H1 (cell line): Measurements from ENCODE around the gene ABCG1. TPM values are rescaled to one million over a fixed set of nuclear protein-coding genes. Genes with fewer than 3 reads are reported as not detected.

Experiments used
- CTCF ChIA-PET: fragments of 300-600 bp; sonication (Branson Sonifier 250); formaldehyde crosslinking; loops from one replicate; lab custom pipeline; 2021; ENCODE audit not compliant: partially characterized antibody; lab: Charles Lee
- POLR2A ChIA-PET: fragments of 300-600 bp; sonication (Branson Sonifier 250); formaldehyde crosslinking; loops from one replicate; lab custom pipeline; 2021; ENCODE audit warnings: inconsistent platforms; ENCODE audit not compliant: partially characterized antibody; lab: Charles Lee
- DNase-seq, 2 experiments: peaks; one replicate each; pipeline versions ENCODE4 v3.0.0 to v3.0.0-alpha.2; 2010 to 2022; ENCODE audit warnings: low spot score in 2 of 2, low read depth in 1 of 2, mixed read lengths in 1 of 2
- FAIRE-seq: peaks from 2 replicates; lab custom pipeline; 2011; peaks lifted over from hg19 to GRCh38; lab: Jason Lieb, UNC
- H2AFZ ChIP-seq: 2 replicates; pipeline ENCODE4 v1.8.1; 2012; ENCODE audit warnings: low read length, inconsistent platforms
- H2AK5ac ChIP-seq: 2 replicates; pipeline ENCODE4 v1.6.1; 2013; ENCODE audit warnings: low read depth, low read length
- H2BK120ac ChIP-seq: replicated peaks from 2 replicates; pipeline ENCODE3; 2013; ENCODE audit warnings: low read depth, low read length, inconsistent platforms
- H2BK12ac ChIP-seq: 2 replicates; pipeline ENCODE4 v1.6.1; 2013; ENCODE audit warnings: low read depth, low read length
- H2BK15ac ChIP-seq: 2 replicates; pipeline ENCODE4 v1.6.1; 2013; ENCODE audit warnings: low read length
- H2BK20ac ChIP-seq: 2 replicates; pipeline ENCODE4 v1.6.1; 2013; ENCODE audit warnings: low read length
- H2BK5ac ChIP-seq: 2 replicates; pipeline ENCODE4 v1.6.1; 2013; ENCODE audit warnings: low read depth, low read length
- H3K14ac ChIP-seq: 2 replicates; pipeline ENCODE4 v1.6.1; 2013; ENCODE audit warnings: inconsistent platforms; ENCODE audit not compliant: insufficient read length
- H3K18ac ChIP-seq: 2 replicates; pipeline ENCODE4 v1.6.1; 2013; ENCODE audit warnings: low read length; ENCODE audit errors: extremely low read depth
- H3K23ac ChIP-seq: 2 replicates; pipeline ENCODE4 v1.6.1; 2013; ENCODE audit warnings: inconsistent platforms; ENCODE audit not compliant: insufficient read length
- H3K23me2 ChIP-seq: 2 replicates; pipeline ENCODE4 v1.6.1; 2013; ENCODE audit warnings: low read depth, low read length
- H3K27ac ChIP-seq: 2 replicates; pipeline ENCODE4 v1.6.1; 2011; ENCODE audit warnings: low read depth, low read length, inconsistent platforms
- H3K27me3 ChIP-seq, 4 experiments: replicated peaks in 1 of 4; 1 replicate in 1 of 4; 2 replicates in 3 of 4; pipeline versions ENCODE4 v1.6.1 to v1.8.1; 2011 to 2013; ENCODE audit warnings: low read length in 3 of 4, mild to moderate bottlenecking in 3 of 4, inconsistent platforms in 2 of 4, mixed read lengths in 2 of 4, moderate library complexity in 1 of 4; ENCODE audit not compliant: control insufficient read depth in 3 of 4, insufficient read depth in 3 of 4; ENCODE audit errors: extremely low read depth in 1 of 4
- H3K36me3 ChIP-seq, 4 experiments: 2 replicates each; pipeline versions ENCODE4 v1.6.1 to v1.8.1; 2011 to 2013; ENCODE audit warnings: mild to moderate bottlenecking in 4 of 4, low read length in 3 of 4, moderate library complexity in 2 of 4, control low read depth in 1 of 4, inconsistent platforms in 1 of 4; ENCODE audit not compliant: insufficient read depth in 4 of 4, control insufficient read depth in 2 of 4
- H3K4ac ChIP-seq: replicated peaks from 2 replicates; pipeline ENCODE3; 2013; ENCODE audit warnings: low read length, low read depth, mixed read lengths, inconsistent platforms; ENCODE audit not compliant: insufficient read length
- H3K4me1 ChIP-seq, 4 experiments: replicated peaks in 1 of 4; 1 replicate in 1 of 4; 2 replicates in 3 of 4; pipeline versions ENCODE4 v1.6.1 to v1.8.1; 2011 to 2013; ENCODE audit warnings: low read length in 3 of 4, inconsistent platforms in 2 of 4, mixed read lengths in 1 of 4; ENCODE audit not compliant: insufficient read depth in 4 of 4, control insufficient read depth in 3 of 4
- H3K4me2 ChIP-seq, 2 experiments: 2 replicates each; pipeline versions ENCODE4 v1.6.1 to v1.8.1; 2011 to 2013; ENCODE audit warnings: low read depth in 2 of 2, low read length in 2 of 2, control low read depth in 1 of 2, inconsistent platforms in 1 of 2, mild to moderate bottlenecking in 1 of 2; ENCODE audit not compliant: insufficient read depth in 1 of 2
- H3K4me3 ChIP-seq, 4 experiments: fragments of 200-600, 300-600 bp in 1 of 4; sonication (generic), shearing (Covaris generic), sonication (Bioruptor Twin) in 1 of 4; 2 replicates each; pipeline versions ENCODE4 v1.5.1 to v1.8.1; 2011 to 2016; ENCODE audit warnings: low read length in 4 of 4, low read depth in 3 of 4, control low read depth in 2 of 4, inconsistent platforms in 2 of 4, mild to moderate bottlenecking in 2 of 4, mixed read lengths in 1 of 4, moderate library complexity in 1 of 4; ENCODE audit not compliant: insufficient read depth in 2 of 4; ENCODE audit errors: extremely low read depth in 1 of 4
- H3K56ac ChIP-seq: replicated peaks from 2 replicates; pipeline ENCODE3; 2013; ENCODE audit warnings: low read depth, mild to moderate bottlenecking, mixed read lengths, low read length, inconsistent platforms; ENCODE audit not compliant: insufficient read length
- H3K79me1 ChIP-seq: 2 replicates; pipeline ENCODE4 v1.6.1; 2013; ENCODE audit warnings: low read depth, low read length, control low read depth
- H3K79me2 ChIP-seq, 2 experiments: 2 replicates each; pipeline versions ENCODE4 v1.6.1 to v1.8.1; 2012 to 2013; ENCODE audit warnings: low read length in 2 of 2, mild to moderate bottlenecking in 2 of 2, inconsistent platforms in 1 of 2; ENCODE audit not compliant: insufficient read depth in 2 of 2, control insufficient read depth in 1 of 2
- H3K9ac ChIP-seq, 4 experiments: replicated peaks in 1 of 4; 1 replicate in 1 of 4; 2 replicates in 3 of 4; pipeline versions ENCODE4 v1.6.1 to v1.8.1; 2011 to 2013; ENCODE audit warnings: low read depth in 3 of 4, low read length in 3 of 4, control low read depth in 2 of 4, mild to moderate bottlenecking in 2 of 4, moderate library complexity in 2 of 4, inconsistent platforms in 1 of 4; ENCODE audit errors: extremely low read depth in 1 of 4
- H3K9me3 ChIP-seq, 2 experiments: 2 replicates each; pipeline versions ENCODE4 v1.6.1 to v1.8.1; 2012 to 2013; ENCODE audit warnings: mild to moderate bottlenecking in 2 of 2, moderate library complexity in 2 of 2, control low read depth in 1 of 2, inconsistent platforms in 1 of 2, low read depth in 1 of 2, low read length in 1 of 2, mixed read lengths in 1 of 2; ENCODE audit not compliant: insufficient read depth in 2 of 2
- H4K20me1 ChIP-seq, 2 experiments: replicated peaks in 1 of 2; 2 replicates each; pipeline versions ENCODE3 to v1.8.1; 2011 to 2013; ENCODE audit warnings: inconsistent platforms in 2 of 2, low read length in 2 of 2, mild to moderate bottlenecking in 1 of 2; ENCODE audit not compliant: insufficient read depth in 2 of 2, control insufficient read depth in 1 of 2
- H4K5ac ChIP-seq: 2 replicates; pipeline ENCODE4 v1.6.1; 2013; ENCODE audit warnings: low read length, low read depth, mixed read lengths, inconsistent platforms; ENCODE audit not compliant: insufficient read length
- H4K8ac ChIP-seq: 2 replicates; pipeline ENCODE4 v1.8.0; 2013; ENCODE audit warnings: mild to moderate bottlenecking, moderate library complexity, low read length, inconsistent platforms; ENCODE audit not compliant: insufficient read depth; ENCODE audit errors: extremely low read depth
- H4K91ac ChIP-seq: replicated peaks from 2 replicates; pipeline ENCODE3; 2013; ENCODE audit warnings: low read length, mixed read lengths, inconsistent platforms; ENCODE audit not compliant: insufficient read length
- CEBPB ChIP-seq: IDR thresholded peaks from 2 replicates; pipeline ENCODE4 v1.6.1; 2012; ENCODE audit warnings: low read depth, low read length
- CREB1 ChIP-seq: IDR thresholded peaks from 2 replicates; pipeline ENCODE4 v1.6.1; 2012; ENCODE audit warnings: inconsistent platforms
- FOSL1 ChIP-seq: IDR thresholded peaks from 2 replicates; pipeline ENCODE4 v1.6.1; 2011; ENCODE audit warnings: mild to moderate bottlenecking, low read depth, low read length, moderate library complexity; ENCODE audit not compliant: insufficient read depth
- MAFK ChIP-seq: IDR thresholded peaks from 2 replicates; pipeline ENCODE4 v1.6.1; 2012; ENCODE audit warnings: low read depth, mild to moderate bottlenecking, improper control_type of control experiment, low read length
- SP2 ChIP-seq: IDR thresholded peaks from 2 replicates; pipeline ENCODE4 v1.6.1; 2012; ENCODE audit warnings: mild to moderate bottlenecking, low read length, inconsistent platforms
- TEAD4 ChIP-seq: IDR thresholded peaks from 2 replicates; pipeline ENCODE4 v1.6.1; 2012; ENCODE audit warnings: low read depth, low read length, inconsistent platforms, mixed read lengths
- WGBS, 2 experiments: shearing (Covaris generic) in 1 of 2; methylation state at CpG; one replicate each; pipeline versions ENCODE4 v1.1.6 to v1.1.7; 2013 to 2015; ENCODE audit warnings: low lambda C conversion rate in 2 of 2, mixed read lengths in 2 of 2, inconsistent platforms in 1 of 2, low coverage in 1 of 2, missing lambda C conversion rate in 1 of 2; ENCODE audit not compliant: insufficient replicate concordance in 2 of 2, insufficient coverage in 1 of 2, insufficient read length in 1 of 2; ENCODE audit errors: extremely low coverage in 1 of 2, missing lambda C conversion rate in 1 of 2; 5-methylcytosine and 5-hydroxymethylcytosine counted together
- polyA plus RNA-seq, 7 experiments: library from polyadenylated mRNA; depleted of rRNA in 3 of 7; stranded (reverse) in 5 of 7; unstranded in 2 of 7; fragments of >200 nt in 5 of 7; fragments of 200-250 nt in 2 of 7; gene quantifications; 1 replicate in 5 of 7; 2 replicates in 1 of 7; 4 replicates in 1 of 7; pipeline versions ENCODE4 v1.2.1 to v1.2.3, GENCODE V29; 2011 to 2013; ENCODE audit warnings: missing spikeins in 2 of 7, mixed read lengths in 2 of 7
- total RNA-seq: library from RNA; stranded (reverse); fragmentation: NEBNext Ultra II Directional; extraction: Animal tissue kit (Norgen Biotek cat#: 25700); gene quantifications from 2 replicates; pipeline ENCODE4 v1.2.1, GENCODE V29; 2021

The ABCG1 gene
- total and polyA plus RNA-seq, 2 of the 8 experiments (the other 6 are each of a cell fraction or from before 2014, with no cell fraction given), result 2.1 to 4.0 TPM

DNA sequence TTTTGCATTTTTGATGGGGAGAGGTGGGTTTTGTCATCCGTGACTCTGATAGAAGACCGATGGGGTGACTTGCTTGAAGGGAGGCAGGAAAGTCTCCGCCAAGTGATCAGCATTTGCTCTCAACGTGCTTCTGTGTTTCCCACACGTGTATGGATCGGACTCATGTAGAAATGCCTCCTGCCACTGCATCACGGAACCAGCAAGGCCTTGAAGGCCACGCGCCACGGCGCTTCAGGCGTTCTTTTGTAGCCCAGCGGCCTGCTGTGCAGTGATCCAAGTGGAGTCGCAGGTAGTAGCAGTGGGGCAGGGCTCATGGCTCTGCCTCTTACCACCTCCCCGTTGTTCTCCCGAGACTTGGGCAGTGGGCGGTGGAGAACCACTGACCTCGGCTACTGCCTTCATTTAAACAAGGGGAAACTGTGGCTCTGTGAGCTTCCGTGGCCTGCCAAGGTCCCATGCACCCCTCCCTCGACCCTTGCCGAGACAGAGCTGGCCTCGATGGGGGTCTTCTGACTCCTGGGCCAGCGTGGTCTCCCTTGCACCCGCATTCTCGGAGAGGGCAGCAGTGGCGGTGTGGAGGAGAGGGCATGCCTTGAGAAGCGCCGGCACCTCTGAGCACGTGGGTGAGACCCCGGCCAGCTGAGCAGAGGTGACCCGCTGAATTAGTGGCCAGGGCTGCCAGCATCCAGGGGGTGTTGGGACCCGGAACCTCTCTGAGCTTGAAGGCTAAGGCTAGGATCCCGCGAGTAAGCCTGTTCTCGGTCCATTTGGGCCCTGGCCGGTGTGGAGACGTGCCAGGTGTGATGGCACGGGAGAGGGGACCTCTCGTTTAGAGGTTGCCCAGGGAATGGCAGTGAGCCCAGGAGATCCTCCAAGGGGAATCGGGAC is 46.1 kb upstream of the ABCG1 start:
- H2BK15ac ChIP-seq, result no peak overlapping the region
- ChIA-PET CTCF (interaction anchor here (0.8 to 1.8 kb wide), 5 partner anchors 9 to 165 kb away, joined by 3 to 5 read pairs (median 3); no protein-coding TSS in a partner anchor), POLR2A (interaction anchor here (1.3 kb wide), 1 partner anchor 14 kb away, joined by 4 read pairs; no protein-coding TSS in a partner anchor)
- H2BK12ac ChIP-seq, result no peak overlapping the region
- WGBS, 2 experiments, result 91% methylated on average over 39 of the region's 40 CpGs; no CpG with 5 or more reads in 1 of the 2 experiments
- no peak overlapping the region for H3K14ac ChIP-seq
- no peaks in the 10 kb centered on the region for H3K23me2 ChIP-seq
- no peaks in the 10 kb centered on the region for H3K27me3 ChIP-seq
- no peak overlapping the region for H4K91ac ChIP-seq
- H2AFZ ChIP-seq, result no peak overlapping the region
- H3K18ac ChIP-seq, result no peak overlapping the region
- no peaks in the 10 kb centered on the region for H3K9me3 ChIP-seq
- no peak overlapping the region for H2BK20ac ChIP-seq
- H3K4ac ChIP-seq, result no peak overlapping the region
- H3K4me2 ChIP-seq, result no peak overlapping the region
- H2AK5ac ChIP-seq, result no peak overlapping the region
- FAIRE-seq (no peak), DNase-seq (no peak)
- no peak overlapping the region for H3K9ac ChIP-seq
- no peak overlapping the region for H3K27ac ChIP-seq
- H3K79me1 ChIP-seq, result no peaks in the 10 kb centered on the region; the same call in 1 of the 2 replicates
- H3K79me2 ChIP-seq, result no peaks in the 10 kb centered on the region
- H3K4me1 ChIP-seq, result no peaks in the 10 kb centered on the region
- no peak overlapping the region for H4K5ac ChIP-seq
- no peak for TF ChIP-seq TEAD4
- no peak for TF ChIP-seq FOSL1
- TF ChIP-seq CEBPB, result no peak
- TF ChIP-seq CREB1, result no peak
- TF ChIP-seq SP2, result no peak
- TF ChIP-seq MAFK, result no peak
- H3K4me3 ChIP-seq, result no peak overlapping the region
- H3K56ac ChIP-seq, result no peak overlapping the region
- no peak overlapping the region for H2BK5ac ChIP-seq
- H2BK120ac ChIP-seq, result no peak overlapping the region
- no peak overlapping the region for H3K23ac ChIP-seq
- no peaks in the 10 kb centered on the region for H4K20me1 ChIP-seq
- H4K8ac ChIP-seq, result no peak overlapping the region
- no peaks in the 10 kb centered on the region for H3K36me3 ChIP-seq
